H1 (cell line): ENCODE results near the gene ROBO4. TPM values are rescaled to one million over a fixed set of nuclear protein-coding genes. Genes with fewer than 3 reads are reported as not detected.

ENCODE experiments used
- CTCF ChIA-PET: fragments of 300-600 bp; sonication (Branson Sonifier 250); formaldehyde crosslinking; loops from one replicate; lab custom pipeline; 2021; ENCODE audit not compliant: partially characterized antibody; lab: Charles Lee
- POLR2A ChIA-PET: fragments of 300-600 bp; sonication (Branson Sonifier 250); formaldehyde crosslinking; loops from one replicate; lab custom pipeline; 2021; ENCODE audit warnings: inconsistent platforms; ENCODE audit not compliant: partially characterized antibody; lab: Charles Lee
- DNase-seq, 2 experiments: peaks; one replicate each; pipeline versions ENCODE4 v3.0.0 to v3.0.0-alpha.2; 2010 to 2022; ENCODE audit warnings: low spot score in 2 of 2, low read depth in 1 of 2, mixed read lengths in 1 of 2
- FAIRE-seq: peaks from 2 replicates; lab custom pipeline; 2011; peaks lifted over from hg19 to GRCh38; lab: Jason Lieb, UNC
- H2AFZ ChIP-seq: 2 replicates; pipeline ENCODE4 v1.8.1; 2012; ENCODE audit warnings: low read length, inconsistent platforms
- H2AK5ac ChIP-seq: 2 replicates; pipeline ENCODE4 v1.6.1; 2013; ENCODE audit warnings: low read depth, low read length
- H2BK120ac ChIP-seq: replicated peaks from 2 replicates; pipeline ENCODE3; 2013; ENCODE audit warnings: low read depth, low read length, inconsistent platforms
- H2BK12ac ChIP-seq: 2 replicates; pipeline ENCODE4 v1.6.1; 2013; ENCODE audit warnings: low read depth, low read length
- H2BK15ac ChIP-seq: 2 replicates; pipeline ENCODE4 v1.6.1; 2013; ENCODE audit warnings: low read length
- H2BK20ac ChIP-seq: 2 replicates; pipeline ENCODE4 v1.6.1; 2013; ENCODE audit warnings: low read length
- H2BK5ac ChIP-seq: 2 replicates; pipeline ENCODE4 v1.6.1; 2013; ENCODE audit warnings: low read depth, low read length
- H3K14ac ChIP-seq: 2 replicates; pipeline ENCODE4 v1.6.1; 2013; ENCODE audit warnings: inconsistent platforms; ENCODE audit not compliant: insufficient read length
- H3K18ac ChIP-seq: 2 replicates; pipeline ENCODE4 v1.6.1; 2013; ENCODE audit warnings: low read length; ENCODE audit errors: extremely low read depth
- H3K23ac ChIP-seq: 2 replicates; pipeline ENCODE4 v1.6.1; 2013; ENCODE audit warnings: inconsistent platforms; ENCODE audit not compliant: insufficient read length
- H3K23me2 ChIP-seq: 2 replicates; pipeline ENCODE4 v1.6.1; 2013; ENCODE audit warnings: low read depth, low read length
- H3K27ac ChIP-seq: 2 replicates; pipeline ENCODE4 v1.6.1; 2011; ENCODE audit warnings: low read depth, low read length, inconsistent platforms
- H3K27me3 ChIP-seq, 4 experiments: replicated peaks in 1 of 4; 1 replicate in 1 of 4; 2 replicates in 3 of 4; pipeline versions ENCODE4 v1.6.1 to v1.8.1; 2011 to 2013; ENCODE audit warnings: low read length in 3 of 4, mild to moderate bottlenecking in 3 of 4, inconsistent platforms in 2 of 4, mixed read lengths in 2 of 4, moderate library complexity in 1 of 4; ENCODE audit not compliant: control insufficient read depth in 3 of 4, insufficient read depth in 3 of 4; ENCODE audit errors: extremely low read depth in 1 of 4
- H3K36me3 ChIP-seq, 4 experiments: 2 replicates each; pipeline versions ENCODE4 v1.6.1 to v1.8.1; 2011 to 2013; ENCODE audit warnings: mild to moderate bottlenecking in 4 of 4, low read length in 3 of 4, moderate library complexity in 2 of 4, control low read depth in 1 of 4, inconsistent platforms in 1 of 4; ENCODE audit not compliant: insufficient read depth in 4 of 4, control insufficient read depth in 2 of 4
- H3K4ac ChIP-seq: replicated peaks from 2 replicates; pipeline ENCODE3; 2013; ENCODE audit warnings: low read length, low read depth, mixed read lengths, inconsistent platforms; ENCODE audit not compliant: insufficient read length
- H3K4me1 ChIP-seq, 4 experiments: replicated peaks in 1 of 4; 1 replicate in 1 of 4; 2 replicates in 3 of 4; pipeline versions ENCODE4 v1.6.1 to v1.8.1; 2011 to 2013; ENCODE audit warnings: low read length in 3 of 4, inconsistent platforms in 2 of 4, mixed read lengths in 1 of 4; ENCODE audit not compliant: insufficient read depth in 4 of 4, control insufficient read depth in 3 of 4
- H3K4me2 ChIP-seq, 2 experiments: 2 replicates each; pipeline versions ENCODE4 v1.6.1 to v1.8.1; 2011 to 2013; ENCODE audit warnings: low read depth in 2 of 2, low read length in 2 of 2, control low read depth in 1 of 2, inconsistent platforms in 1 of 2, mild to moderate bottlenecking in 1 of 2; ENCODE audit not compliant: insufficient read depth in 1 of 2
- H3K4me3 ChIP-seq, 4 experiments: fragments of 200-600, 300-600 bp in 1 of 4; sonication (generic), shearing (Covaris generic), sonication (Bioruptor Twin) in 1 of 4; 2 replicates each; pipeline versions ENCODE4 v1.5.1 to v1.8.1; 2011 to 2016; ENCODE audit warnings: low read length in 4 of 4, low read depth in 3 of 4, control low read depth in 2 of 4, inconsistent platforms in 2 of 4, mild to moderate bottlenecking in 2 of 4, mixed read lengths in 1 of 4, moderate library complexity in 1 of 4; ENCODE audit not compliant: insufficient read depth in 2 of 4; ENCODE audit errors: extremely low read depth in 1 of 4
- H3K56ac ChIP-seq: replicated peaks from 2 replicates; pipeline ENCODE3; 2013; ENCODE audit warnings: low read depth, mild to moderate bottlenecking, mixed read lengths, low read length, inconsistent platforms; ENCODE audit not compliant: insufficient read length
- H3K79me1 ChIP-seq: 2 replicates; pipeline ENCODE4 v1.6.1; 2013; ENCODE audit warnings: low read depth, low read length, control low read depth
- H3K79me2 ChIP-seq, 2 experiments: 2 replicates each; pipeline versions ENCODE4 v1.6.1 to v1.8.1; 2012 to 2013; ENCODE audit warnings: low read length in 2 of 2, mild to moderate bottlenecking in 2 of 2, inconsistent platforms in 1 of 2; ENCODE audit not compliant: insufficient read depth in 2 of 2, control insufficient read depth in 1 of 2
- H3K9ac ChIP-seq, 4 experiments: replicated peaks in 1 of 4; 1 replicate in 1 of 4; 2 replicates in 3 of 4; pipeline versions ENCODE4 v1.6.1 to v1.8.1; 2011 to 2013; ENCODE audit warnings: low read depth in 3 of 4, low read length in 3 of 4, control low read depth in 2 of 4, mild to moderate bottlenecking in 2 of 4, moderate library complexity in 2 of 4, inconsistent platforms in 1 of 4; ENCODE audit errors: extremely low read depth in 1 of 4
- H3K9me3 ChIP-seq, 2 experiments: 2 replicates each; pipeline versions ENCODE4 v1.6.1 to v1.8.1; 2012 to 2013; ENCODE audit warnings: mild to moderate bottlenecking in 2 of 2, moderate library complexity in 2 of 2, control low read depth in 1 of 2, inconsistent platforms in 1 of 2, low read depth in 1 of 2, low read length in 1 of 2, mixed read lengths in 1 of 2; ENCODE audit not compliant: insufficient read depth in 2 of 2
- H4K20me1 ChIP-seq, 2 experiments: replicated peaks in 1 of 2; 2 replicates each; pipeline versions ENCODE3 to v1.8.1; 2011 to 2013; ENCODE audit warnings: inconsistent platforms in 2 of 2, low read length in 2 of 2, mild to moderate bottlenecking in 1 of 2; ENCODE audit not compliant: insufficient read depth in 2 of 2, control insufficient read depth in 1 of 2
- H4K5ac ChIP-seq: 2 replicates; pipeline ENCODE4 v1.6.1; 2013; ENCODE audit warnings: low read length, low read depth, mixed read lengths, inconsistent platforms; ENCODE audit not compliant: insufficient read length
- H4K8ac ChIP-seq: 2 replicates; pipeline ENCODE4 v1.8.0; 2013; ENCODE audit warnings: mild to moderate bottlenecking, moderate library complexity, low read length, inconsistent platforms; ENCODE audit not compliant: insufficient read depth; ENCODE audit errors: extremely low read depth
- H4K91ac ChIP-seq: replicated peaks from 2 replicates; pipeline ENCODE3; 2013; ENCODE audit warnings: low read length, mixed read lengths, inconsistent platforms; ENCODE audit not compliant: insufficient read length
- HDAC2 ChIP-seq, 2 experiments: fragments of 300-600 bp in 1 of 2; sonication (generic) in 1 of 2; IDR thresholded peaks; 2 replicates each; pipeline ENCODE4 v1.6.1; 2011 to 2012; ENCODE audit warnings: low read depth in 2 of 2, low read length in 2 of 2, mild to moderate bottlenecking in 2 of 2, moderate library complexity in 2 of 2, borderline replicate concordance in 1 of 2, inconsistent platforms in 1 of 2
- RNF2 ChIP-seq: fragments of 200-900, 300-1000 bp; sonication (generic); IDR thresholded peaks from 2 replicates; pipeline ENCODE4 v1.7.1; 2016; ENCODE audit warnings: borderline replicate concordance, low read depth, mild to moderate bottlenecking, antibody characterized with exemption, low read length; ENCODE audit not compliant: poor library complexity, severe bottlenecking; ENCODE audit errors: missing control alignments
- TCF12 ChIP-seq: IDR thresholded peaks from 2 replicates; pipeline ENCODE4 v1.6.1; 2011; ENCODE audit warnings: low read depth, mild to moderate bottlenecking, low read length
- WGBS, 2 experiments: shearing (Covaris generic) in 1 of 2; methylation state at CpG; one replicate each; pipeline versions ENCODE4 v1.1.6 to v1.1.7; 2013 to 2015; ENCODE audit warnings: low lambda C conversion rate in 2 of 2, mixed read lengths in 2 of 2, inconsistent platforms in 1 of 2, low coverage in 1 of 2, missing lambda C conversion rate in 1 of 2; ENCODE audit not compliant: insufficient replicate concordance in 2 of 2, insufficient coverage in 1 of 2, insufficient read length in 1 of 2; ENCODE audit errors: extremely low coverage in 1 of 2, missing lambda C conversion rate in 1 of 2; 5-methylcytosine and 5-hydroxymethylcytosine counted together
- polyA plus RNA-seq, 7 experiments: library from polyadenylated mRNA; depleted of rRNA in 3 of 7; stranded (reverse) in 5 of 7; unstranded in 2 of 7; fragments of >200 nt in 5 of 7; fragments of 200-250 nt in 2 of 7; gene quantifications; 1 replicate in 5 of 7; 2 replicates in 1 of 7; 4 replicates in 1 of 7; pipeline versions ENCODE4 v1.2.1 to v1.2.3, GENCODE V29; 2011 to 2013; ENCODE audit warnings: missing spikeins in 2 of 7, mixed read lengths in 2 of 7
- total RNA-seq: library from RNA; stranded (reverse); fragmentation: NEBNext Ultra II Directional; extraction: Animal tissue kit (Norgen Biotek cat#: 25700); gene quantifications from 2 replicates; pipeline ENCODE4 v1.2.1, GENCODE V29; 2021

ROBO4 gene
- total and polyA plus RNA-seq, 2 of the 8 experiments (the other 6 are each of a cell fraction or from before 2014, with no cell fraction given): 0.03 TPM; not detected in 1

DNA sequence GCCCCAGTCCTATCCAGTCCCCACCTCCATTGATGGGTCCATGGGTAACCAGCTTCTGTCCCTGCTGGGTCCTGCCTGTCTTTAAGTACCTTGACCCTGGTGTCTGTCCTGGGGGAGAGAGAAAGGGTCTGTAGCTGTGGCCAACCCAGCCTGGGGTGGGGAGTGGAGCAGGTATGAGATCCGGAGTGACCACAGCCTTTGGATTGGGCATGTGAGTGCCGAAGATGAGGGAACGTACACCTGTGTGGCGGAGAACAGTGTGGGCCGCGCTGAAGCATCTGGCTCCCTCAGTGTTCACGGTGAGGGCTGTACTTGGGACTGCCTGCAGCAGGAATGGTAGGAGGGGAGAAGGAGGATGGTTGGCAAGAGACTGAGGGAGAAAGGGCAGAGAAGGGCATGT lies 27.2 kb downstream of the ROBO4 start:
- FAIRE-seq: no peak
- no peak overlapping the region for H3K27ac ChIP-seq

More for the DNA sequence above, 27.2 kb downstream of the ROBO4 start:
- no peaks in the 10 kb centered on the region for H3K79me2 ChIP-seq
- no peak overlapping the region for H3K4ac ChIP-seq
- no peak overlapping the region for H2BK5ac ChIP-seq
- H2BK20ac ChIP-seq: no peak overlapping the region
- no peak overlapping the region for H3K56ac ChIP-seq
- no peak overlapping the region for H3K14ac ChIP-seq
- no peak overlapping the region for H3K18ac ChIP-seq
- no peak overlapping the region for H3K9ac ChIP-seq
- H2AFZ ChIP-seq: no peak overlapping the region
- H4K20me1 ChIP-seq: peaks cover 10 to 18% of the 10 kb centered on the region in 2 experiments
- H4K91ac ChIP-seq: no peak overlapping the region
- no peaks in the 10 kb centered on the region; the same call in 1 of the 2 replicates for H3K23me2 ChIP-seq
- H3K9me3 ChIP-seq: no peaks in the 10 kb centered on the region
- H2BK12ac ChIP-seq: no peak overlapping the region
- H2BK120ac ChIP-seq: no peak overlapping the region
- peaks cover 0 to 4% (median 0%) of the 10 kb centered on the region in 4 experiments; a peak in 1 of 8 replicates for H3K36me3 ChIP-seq
- H2BK15ac ChIP-seq: no peak overlapping the region
- no peak overlapping the region for H4K5ac ChIP-seq
- no peak overlapping the region; the same call in 1 of the 2 replicates for H4K8ac ChIP-seq
- no peak for DNase-seq
- CTCF ChIA-PET: interaction anchor here (0.7 to 5.6 kb wide), 5 partner anchors 11 to 133 kb away, joined by 3 to 52 read pairs (median 3); no protein-coding TSS in a partner anchor
- WGBS, 2 experiments: 86% methylated on average over 7 of the region's 7 CpGs; no CpG with 5 or more reads in 1 of the 2 experiments
- H3K23ac ChIP-seq: no peak overlapping the region
- no peak overlapping the region for H3K4me3 ChIP-seq
- no peak overlapping the region; the same call in 1 of the 2 replicates for H2AK5ac ChIP-seq
- H3K4me1 ChIP-seq: peaks cover 0 to 16% (median 10%) of the 10 kb centered on the region in 4 experiments; a peak in 5 of 7 replicates
- no peaks in the 10 kb centered on the region for H3K79me1 ChIP-seq
- POLR2A ChIA-PET: no interaction called here
- TF ChIP-seq TCF12: no peak
- peak; percentile 24 for TF ChIP-seq RNF2
- no peak for TF ChIP-seq HDAC2 (IDR thresholded peaks at IDR 0.05; ENCODE audit: borderline replicate concordance in 1 of 2, low read depth in 2 of 2, low read length in 2 of 2)
- H3K27me3 ChIP-seq: peaks cover 61 to 100% (median 93%) of the 10 kb centered on the region in 4 experiments
- no peak overlapping the region for H3K4me2 ChIP-seq
